ENCODE results near the gene CCDC57.
"Not testable (repeated sequence)": the region's sequence is repeated elsewhere in the genome, so short reads cannot be mapped to it uniquely, and the experiment has no call there.

The CCDC57 gene

DNA sequence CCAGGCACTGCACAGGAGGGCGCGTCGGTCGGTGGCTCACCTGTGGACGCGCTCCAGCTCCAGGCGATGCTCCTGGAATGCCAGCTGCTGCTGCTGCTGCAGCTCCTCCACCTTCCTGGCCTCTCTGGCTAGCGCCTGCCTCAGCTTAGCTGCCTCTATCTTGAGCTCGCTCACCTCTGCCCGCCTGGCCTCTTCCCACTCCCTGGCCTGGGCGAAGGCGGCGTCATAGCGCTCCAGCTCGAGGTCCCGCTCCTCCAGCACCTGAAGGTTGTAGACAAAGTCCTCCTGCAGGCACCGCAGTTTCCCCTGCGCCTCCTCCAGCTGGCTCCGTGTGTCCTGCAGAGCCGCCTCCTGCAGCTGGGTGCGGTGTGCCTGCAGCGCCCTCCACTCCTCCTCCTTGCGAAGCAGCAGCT, 11.1 kb downstream of the CCDC57 start:
- DNase-seq (ENCODE audit: low read depth): no peak

DNA sequence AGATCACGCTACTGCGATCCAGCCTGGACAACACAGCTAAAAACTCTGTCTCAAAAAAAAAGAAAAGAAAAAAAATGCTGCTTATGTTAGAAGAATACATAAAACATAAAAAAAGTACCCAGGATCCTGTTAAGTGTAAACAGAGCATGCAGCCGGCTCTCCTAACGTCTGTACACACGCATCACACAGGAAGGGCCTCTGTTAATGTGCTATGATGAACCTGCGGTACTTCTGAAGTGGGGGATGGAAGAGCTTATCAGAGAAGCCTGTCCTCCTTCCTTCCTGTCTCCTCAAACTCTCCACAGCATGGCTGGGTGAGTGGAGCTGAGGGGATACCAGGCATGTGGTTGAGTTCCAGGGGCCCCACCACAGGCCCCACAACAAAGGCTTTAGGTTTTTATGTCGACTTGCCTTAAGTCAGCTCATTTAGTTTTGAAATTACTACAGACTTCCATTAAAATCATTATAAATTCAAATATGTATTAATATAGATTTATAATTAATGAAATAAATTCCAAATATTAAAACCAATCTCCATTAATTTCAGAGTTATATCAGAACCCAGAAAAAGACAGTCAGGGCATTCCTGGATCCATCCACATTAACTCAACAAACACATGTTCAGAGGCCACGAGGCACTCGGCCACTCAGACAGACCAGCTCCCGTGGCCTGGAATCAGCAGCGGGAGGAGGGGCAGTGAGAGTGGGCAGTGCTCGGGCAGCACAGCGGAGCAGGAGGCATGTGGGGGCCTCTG, 11.7 kb downstream of the CCDC57 start:
- peak; percentile 79 for DNase-seq (ENCODE audit: low read depth)

DNA sequence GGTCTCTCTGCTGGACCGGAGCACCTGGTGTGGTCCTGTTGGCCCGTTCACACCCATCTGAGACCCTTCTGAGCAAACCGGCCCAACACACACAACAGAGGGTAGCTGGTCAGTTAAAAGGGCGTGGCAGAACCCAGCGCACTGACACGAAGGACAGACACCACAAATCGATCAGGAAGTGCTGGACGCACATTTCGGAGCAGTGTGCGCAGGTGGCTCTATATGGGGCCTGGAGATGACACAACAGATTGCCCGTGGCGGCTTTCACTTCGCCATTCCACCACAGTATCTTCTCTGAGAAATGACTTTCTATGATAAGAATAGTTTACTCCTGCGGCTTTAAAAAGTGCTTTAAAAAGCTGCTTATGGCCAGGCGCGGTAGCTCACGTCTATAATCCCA, 12.5 kb downstream of the CCDC57 start:
- DNase-seq (ENCODE audit: low read depth): no peak

DNA sequence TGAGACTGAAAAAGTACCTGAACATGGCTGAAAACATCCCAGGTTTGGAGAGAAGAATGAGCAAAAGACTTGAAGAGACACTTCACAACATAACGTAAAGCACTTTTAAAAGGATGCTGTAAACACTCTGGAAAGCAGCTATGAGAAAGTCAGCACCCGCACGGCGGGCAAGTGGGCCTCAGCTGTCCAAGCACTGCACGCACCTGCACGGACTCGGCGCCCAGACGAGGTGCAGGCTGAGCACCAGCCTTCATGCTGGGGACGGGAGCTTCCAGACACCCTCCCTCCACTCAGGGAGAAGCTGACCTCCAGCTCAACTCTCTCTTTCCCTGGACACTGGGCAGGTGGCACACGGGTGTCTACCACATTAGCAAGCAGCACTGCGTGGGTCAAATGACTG, 13.1 kb downstream of the CCDC57 start:
- DNase-seq (ENCODE audit: low read depth): no peak

DNA sequence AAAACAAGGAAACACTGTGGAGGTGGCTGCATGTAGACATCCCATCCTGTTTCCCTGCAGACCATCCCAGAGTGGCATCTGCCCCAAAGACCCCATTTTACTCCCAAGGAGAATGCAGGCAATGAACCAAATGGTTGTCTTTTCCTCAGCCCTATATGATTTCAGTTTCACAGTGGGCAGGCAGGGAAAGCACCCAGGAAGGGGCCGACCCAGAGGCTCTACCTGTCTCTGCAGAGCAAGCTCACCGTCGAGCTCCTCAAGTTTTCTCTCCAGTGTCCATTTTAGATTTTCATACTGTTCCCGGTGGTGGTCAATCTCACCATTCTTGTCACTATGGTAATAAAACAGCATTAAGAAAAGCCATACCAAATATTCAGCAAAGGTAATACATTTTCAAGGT, 14.6 kb downstream of the CCDC57 start:
- DNase-seq (ENCODE audit: low read depth): no peak

DNA sequence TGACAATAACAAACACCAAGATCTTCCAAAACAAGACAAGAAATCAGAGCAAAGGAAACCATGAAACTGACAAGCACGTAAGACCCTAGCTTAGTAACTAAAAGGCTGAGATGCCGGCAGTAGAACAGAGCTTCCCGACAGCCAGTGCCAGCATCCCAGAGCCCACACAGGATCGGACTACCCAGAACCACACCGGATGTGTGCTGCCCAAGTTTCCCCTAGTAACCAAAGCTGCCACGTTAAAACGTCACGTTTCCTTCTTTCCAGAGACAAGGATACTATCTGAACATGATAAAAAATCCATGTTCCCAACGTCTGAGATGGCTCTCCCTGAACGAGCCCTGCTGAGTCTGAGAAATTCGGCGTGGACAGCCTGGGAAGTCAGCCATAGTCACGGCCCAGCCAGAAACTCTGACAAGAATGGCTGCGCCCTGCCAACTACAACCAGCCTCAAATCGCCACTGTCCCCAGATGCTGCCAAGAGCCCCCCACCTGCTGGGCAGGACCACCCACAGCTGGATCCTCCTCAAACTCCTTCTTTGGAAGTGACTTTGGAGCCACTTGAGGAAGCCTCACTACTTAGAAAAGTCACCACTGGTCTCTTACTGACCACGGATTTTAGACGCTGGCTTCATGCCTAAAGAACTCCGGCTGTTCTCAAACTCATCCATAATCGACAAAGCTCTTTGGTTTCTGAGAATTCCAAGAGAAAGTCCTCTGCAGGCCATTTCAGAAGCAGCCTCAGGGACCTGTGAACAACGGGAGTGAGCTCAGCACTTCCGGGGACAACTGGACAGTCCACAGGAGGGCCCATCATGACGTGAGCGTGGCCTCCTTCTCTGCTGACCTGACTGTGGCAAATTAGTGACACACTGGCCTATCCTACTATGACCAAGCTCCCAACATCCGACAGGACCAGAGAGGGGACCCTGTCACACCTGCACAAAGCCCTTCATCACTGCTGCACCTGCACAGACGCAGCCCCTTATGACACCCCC, 16.7 kb downstream of the CCDC57 start:
- no peak for DNase-seq (ENCODE audit: low read depth)

DNA sequence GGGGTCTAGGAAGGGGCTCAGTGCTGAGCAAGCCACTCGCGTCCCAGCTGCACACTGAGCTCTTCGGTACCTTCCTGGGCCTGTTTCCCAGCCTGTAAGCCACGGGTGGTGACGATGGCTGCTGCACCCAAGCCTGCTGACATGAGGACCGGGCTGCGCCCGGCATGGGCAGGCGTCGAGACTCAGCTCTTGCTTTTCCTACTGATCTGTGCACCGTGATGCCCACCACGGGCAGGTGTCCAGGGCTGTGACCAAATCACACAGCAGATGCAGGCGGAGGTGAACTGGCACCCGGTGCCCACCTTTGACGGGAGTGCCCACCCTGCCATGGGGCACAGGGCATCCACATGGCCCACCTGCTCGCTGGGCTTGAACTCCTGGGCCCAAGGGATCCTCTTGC, 17.9 kb downstream of the CCDC57 start:
- DNase-seq (ENCODE audit: low read depth): no peak

DNA sequence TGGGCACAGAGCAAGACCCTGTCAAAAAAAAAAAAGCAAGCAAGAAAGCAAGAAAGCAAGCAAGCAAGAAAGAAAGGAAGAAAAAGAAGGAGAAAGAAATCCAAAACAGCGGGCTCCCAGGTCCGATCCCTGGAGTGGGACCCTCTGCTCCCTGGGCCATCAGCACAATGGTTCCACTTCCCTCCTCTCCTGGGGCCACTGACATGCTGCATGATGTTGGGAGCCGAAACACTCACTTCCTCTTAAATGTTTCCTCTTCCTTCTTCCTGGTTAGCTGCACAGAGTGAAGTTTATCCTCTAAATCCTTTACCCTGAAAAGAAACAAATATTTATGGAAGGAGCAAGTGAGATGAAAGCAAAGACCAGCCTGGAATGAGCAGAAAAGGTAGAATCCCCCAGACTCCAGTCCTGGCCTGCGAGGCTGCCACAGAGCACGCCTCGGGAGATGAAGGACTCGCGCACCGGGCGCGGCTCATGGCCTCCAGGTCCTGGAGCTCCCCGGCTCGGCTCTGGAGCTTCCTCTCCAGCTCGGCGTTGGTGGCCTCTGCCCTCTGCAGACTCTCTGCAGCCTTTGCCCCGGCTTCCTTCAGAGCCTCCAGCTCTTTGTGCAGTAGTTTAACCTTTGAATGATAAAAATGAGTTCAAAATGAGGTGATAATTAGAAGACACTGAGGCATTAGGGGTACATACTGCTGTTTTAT, 19.0 kb downstream of the CCDC57 start:
- DNase-seq (ENCODE audit: low read depth): no peak

DNA sequence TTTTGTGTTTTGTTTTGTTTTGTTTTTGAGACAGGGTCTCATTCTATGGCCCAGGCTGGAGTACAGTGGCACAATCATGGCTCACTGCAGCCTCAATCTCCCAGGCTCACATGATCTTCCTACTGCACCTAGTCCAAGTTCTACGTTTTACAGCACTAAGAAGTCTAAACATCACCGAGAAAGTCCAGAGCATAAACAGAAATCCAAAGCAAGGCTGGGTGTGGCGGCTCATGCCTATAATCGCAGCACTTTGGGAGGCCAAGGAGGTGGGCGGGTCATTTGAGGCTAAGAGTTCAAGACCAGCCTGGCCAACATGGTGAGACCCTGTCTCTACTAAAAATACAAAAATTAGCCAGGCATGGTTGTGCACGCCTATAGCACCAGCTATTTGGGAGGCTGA, 19.6 kb downstream of the CCDC57 start:
- DNase-seq (ENCODE audit: low read depth): not testable (repeated sequence)

DNA sequence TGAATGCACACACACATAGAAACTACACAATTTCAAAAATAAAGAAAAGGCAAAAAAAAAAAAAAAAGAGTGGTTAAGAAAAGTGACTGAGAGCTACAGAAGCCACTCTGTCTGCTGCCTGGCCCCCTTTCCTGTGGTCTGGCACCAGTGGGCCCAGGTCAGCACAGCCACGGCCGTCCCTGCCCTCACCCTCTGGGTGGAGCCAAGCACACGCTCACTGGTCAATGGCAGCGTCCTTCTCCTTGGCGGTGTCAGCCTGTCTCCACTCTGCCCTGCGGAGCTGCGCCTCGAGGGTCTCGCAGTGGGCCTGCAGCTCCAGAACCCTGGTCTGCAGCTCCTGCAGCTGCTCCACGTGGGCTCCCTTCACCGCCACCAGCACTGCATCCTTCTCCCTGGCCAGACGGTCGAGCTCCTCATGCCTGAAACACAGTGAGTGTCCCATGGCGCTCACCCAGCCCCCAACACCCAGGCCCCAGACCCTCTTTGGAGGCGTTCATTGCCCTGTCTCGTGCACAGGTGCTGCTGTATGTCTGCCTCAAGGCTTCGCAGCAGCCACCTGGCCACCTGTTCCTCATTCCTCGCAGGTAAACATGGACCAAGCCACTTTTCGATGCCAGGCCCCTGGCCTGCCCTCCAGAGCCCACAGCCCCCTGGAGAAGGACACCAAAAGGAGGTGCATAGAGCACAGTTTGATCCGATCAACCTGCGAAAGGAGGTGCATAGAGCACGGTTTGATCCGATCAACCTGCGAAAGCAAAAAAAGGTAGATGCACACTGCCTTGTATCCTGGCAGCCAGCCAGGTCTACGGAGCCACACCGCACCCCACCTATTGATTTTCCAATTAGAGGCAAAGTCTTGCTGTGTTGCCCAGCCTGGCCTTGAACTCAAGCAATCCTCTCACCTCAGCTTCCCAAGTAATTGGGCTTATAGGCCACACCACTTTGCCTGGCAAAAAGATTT, 24.4 kb downstream of the CCDC57 start:
- no peak for DNase-seq (ENCODE audit: low read depth)

DNA sequence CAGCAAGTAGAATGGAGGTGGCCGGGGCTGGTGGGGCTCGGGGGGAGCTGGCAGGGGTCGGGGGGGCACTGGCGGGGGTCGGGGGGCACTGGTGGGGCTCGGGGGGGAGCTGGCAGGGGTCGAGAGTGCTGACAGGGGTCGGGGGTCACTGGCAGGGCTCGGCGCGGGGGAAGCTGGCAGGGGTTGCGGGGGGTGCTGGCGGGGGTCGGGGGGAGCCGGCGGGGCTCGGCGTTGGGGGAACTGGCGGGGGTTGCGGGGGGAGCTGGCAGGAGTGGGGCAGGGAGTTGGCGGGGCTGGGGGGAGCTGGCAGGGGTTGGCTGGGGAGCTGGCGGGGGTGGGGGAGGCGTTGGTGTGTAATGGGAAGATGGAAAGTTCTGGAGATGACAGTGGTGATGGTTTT, 25.1 kb downstream of the CCDC57 start:
- DNase-seq (ENCODE audit: low read depth): no peak

DNA sequence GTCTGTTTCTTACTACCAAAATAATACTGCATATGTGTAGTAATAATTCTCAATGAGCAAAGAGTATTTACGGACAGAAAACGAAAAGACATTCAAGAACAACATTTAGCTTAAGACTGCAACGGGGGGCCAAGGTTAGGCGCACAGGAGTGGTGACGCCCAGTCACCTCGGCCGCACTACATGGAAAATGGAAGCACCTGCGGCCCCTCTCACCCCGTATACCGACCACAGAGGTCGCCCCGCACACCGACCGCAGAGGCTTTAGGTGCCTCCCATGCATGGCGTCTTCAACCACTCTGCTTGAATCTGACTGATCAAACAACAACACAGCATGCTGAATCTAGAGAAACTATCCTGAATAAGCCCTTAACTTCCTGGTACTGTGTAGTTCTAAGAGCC, 26.4 kb downstream of the CCDC57 start:
- DNase-seq (ENCODE audit: low read depth): no peak

DNA sequence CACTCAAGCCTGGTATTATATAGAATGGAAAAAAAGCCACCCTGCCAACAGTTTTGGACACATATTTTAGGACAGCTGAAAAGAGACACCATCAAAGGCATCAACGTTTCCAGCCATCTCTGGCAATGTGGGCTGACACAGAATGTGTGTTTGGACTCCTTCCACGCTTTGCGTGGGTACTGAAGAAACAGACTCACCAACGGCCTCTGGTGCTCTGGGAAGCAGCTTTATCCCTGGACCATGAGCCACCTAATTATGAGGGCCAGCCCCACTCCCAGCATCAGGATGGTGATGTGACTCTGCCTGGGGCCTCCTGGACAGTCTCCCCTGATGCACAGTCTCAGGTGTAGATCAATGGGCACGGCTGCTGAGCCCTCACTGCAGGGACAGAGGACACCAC, 27.9 kb downstream of the CCDC57 start:
- no peak for DNase-seq (ENCODE audit: low read depth)

DNA sequence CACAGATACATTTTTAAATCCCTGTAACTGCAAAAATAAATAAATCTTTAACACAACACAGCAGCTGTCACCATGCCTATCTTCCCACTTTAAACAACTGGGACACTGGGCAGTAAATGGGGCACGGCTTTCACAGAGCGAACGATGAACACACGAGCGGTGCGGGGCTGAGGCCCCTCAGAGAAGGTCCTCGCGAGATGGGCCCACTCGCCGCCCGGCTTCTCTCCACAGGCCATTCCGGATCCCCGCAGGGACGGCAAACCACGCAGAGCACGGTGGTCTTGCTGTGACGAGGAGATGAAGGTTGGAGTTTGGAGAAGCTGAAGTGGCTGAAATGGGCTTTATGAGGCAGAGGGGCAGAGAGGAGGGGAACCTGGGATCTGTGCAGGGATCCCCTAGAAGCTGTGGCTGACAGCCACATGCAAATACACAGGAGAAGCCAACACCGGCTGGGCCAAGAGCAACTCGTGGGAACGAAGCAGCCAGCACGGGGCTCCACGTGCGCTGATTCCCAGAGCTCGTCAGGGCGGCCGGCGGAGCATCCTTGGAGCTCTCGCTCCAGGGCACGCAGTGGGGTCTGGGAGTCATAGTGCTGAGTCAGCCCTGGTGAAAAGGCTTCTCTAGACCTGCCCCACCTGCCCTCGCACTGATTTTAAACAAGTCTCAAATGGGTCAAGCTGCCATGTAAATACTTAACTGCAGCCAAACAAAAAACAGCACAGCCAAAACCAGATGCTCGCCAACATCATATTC, 31.7 kb downstream of the CCDC57 start:
- DNase-seq (ENCODE audit: low read depth): peak; percentile 3

DNA sequence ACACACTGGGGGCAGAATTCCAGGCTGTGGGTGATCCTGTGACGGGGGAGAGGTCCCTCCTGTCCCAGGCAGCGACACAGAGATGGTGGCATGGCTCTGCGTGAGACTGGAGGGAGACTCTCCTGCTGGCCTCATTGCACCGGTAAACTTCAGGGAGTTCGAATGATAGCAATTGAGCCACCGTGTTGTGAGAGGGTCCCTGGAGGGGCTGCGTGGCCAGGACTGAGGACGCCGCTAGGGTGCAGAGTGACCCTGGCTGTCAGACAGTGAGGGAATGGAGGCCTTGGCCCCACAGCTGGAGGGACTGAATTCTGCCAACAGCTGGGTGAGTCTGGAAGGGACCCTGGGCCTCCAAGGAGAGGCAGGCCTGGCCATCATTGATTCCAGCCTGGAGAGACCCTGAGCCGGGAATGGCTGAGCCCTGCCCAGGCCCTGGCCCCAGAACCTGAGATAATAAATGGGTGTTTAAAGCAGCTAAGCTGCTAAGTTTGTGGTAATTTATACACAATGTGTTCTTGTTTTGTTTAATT, 32.6 kb downstream of the CCDC57 start:
- no peak for DNase-seq (ENCODE audit: low read depth)

DNA sequence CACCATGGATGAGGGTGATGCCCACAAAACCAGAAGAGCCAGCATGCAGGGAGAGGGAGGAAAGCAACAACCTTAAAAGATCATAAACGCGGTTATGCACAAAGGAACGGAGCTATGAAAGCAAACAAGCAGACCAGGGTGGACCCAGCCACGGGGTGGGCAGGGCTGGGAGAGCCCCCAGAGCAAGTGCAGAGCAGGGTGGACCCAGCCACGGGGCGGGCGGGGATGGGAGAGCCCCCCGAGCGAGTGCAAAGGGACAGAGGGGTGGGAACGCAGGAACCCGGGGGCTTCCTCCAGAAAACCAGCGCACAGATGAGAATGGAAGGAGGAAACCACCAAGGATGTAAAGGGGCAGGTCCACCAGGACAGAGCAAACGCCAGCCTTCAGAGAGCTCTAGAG, 33.2 kb downstream of the CCDC57 start:
- DNase-seq (ENCODE audit: low read depth): no peak

DNA sequence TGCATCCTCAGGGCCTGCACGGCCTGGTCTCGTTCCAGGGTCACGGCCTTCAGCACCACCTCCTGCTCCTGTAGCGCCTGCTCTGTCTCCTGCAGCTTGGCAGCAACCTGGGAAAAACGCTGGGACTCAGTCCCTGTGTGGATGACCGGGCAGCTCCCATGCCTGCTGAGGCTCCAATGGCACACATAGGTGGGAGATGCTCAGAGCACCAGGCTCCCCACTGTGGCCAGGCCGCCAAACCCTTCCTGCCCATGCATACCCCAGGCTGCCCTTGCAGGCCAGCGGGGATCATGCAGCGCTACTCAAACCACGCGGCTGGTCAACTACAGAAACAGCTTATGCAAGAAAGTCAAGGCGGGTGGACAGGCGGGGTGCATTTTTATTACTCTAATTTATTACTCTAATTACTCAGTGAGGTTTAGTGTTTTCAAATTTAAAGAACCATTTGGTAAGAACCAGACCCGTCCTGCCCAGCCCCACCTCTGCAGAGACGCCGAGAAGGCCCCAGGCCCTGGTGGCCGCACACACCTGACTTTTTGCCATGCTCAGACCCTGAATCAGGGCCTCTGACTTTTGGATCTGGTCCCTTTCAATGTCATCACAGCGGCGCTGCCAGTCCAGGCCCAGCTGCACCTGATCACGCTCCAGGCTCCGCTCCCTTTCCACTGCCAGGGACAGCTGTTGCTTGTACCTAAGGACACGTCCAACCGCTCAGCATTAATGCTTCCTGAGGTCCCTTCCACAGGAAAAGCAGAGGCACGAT, 34.0 kb downstream of the CCDC57 start:
- DNase-seq (ENCODE audit: low read depth): no peak

DNA sequence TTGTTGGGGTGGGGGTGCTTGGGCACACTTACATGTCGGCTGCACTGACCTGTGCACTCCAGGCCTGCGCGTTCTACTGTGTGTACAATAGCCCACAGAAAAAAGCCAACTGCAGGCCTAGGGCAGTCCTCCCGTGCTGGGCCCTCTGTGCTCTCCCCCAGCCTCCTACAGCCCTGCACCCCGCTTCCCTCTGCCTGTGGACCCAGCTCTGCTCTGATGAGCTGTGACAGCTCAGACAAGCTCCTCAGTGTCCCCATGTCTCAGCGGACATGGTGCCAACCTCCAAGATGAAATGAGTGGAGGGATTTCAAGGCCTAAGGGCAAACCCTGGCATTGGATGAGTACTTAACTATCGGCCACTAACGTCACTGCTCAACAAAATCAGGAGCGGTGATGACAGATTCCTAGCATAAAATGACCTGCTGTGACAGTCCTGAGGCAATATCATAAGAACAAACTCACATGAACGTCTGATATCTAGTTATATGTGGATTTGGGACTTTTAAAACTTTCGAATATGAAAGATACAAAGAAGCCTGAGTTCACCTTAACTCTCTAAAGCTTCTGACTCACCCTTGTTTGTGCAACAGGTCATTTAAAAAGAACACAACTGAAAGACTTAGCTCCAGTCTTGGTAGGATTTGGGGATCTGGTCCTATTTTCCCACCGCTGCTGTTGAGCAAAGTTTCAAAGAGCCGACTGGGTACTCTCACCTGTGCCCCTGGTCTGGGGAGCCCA, 34.7 kb downstream of the CCDC57 start:
- DNase-seq (ENCODE audit: low read depth): peak; percentile 53

DNA sequence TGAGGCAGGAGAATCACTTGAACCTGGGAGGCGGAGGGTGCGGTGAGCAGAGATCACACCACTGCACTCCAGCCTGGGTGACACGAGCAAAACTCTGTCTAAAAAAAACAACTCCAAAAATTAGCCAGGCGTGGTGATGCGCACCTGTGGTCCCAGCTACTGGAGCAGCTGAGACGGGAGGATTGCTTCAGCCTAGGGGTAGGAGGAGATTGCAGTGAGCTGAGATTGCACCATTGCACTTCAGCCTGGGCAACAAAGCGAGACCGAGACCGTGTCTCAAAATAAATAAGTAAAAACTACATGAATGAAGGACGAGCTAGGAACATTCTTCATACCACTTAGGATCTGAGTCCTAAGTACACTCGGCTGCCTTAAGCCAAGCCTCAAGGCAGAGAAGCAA, 35.4 kb downstream of the CCDC57 start:
- no peak for DNase-seq (ENCODE audit: low read depth)
